Omental fat pad (tissue), 4 donors: ENCODE results near the gene SEMA4B. TPM values are rescaled to one million over a fixed set of nuclear protein-coding genes. Genes with fewer than 3 reads are reported as not detected.

Source experiments
- ATAC-seq: fragments of 150-250 bp; one replicate; pipeline ENCODE4 v1.9.1; 2016; ENCODE audit warnings: mild to moderate bottlenecking, moderate library complexity; ENCODE audit not compliant: low FRiP score
- DNase-seq: peaks from one replicate; pipeline ENCODE4 v3.0.0-alpha.2; 2019; ENCODE audit warnings: low spot score
- total RNA-seq, 4 donors: library from RNA; depleted of rRNA; stranded (reverse); fragments of >200 nt; gene quantifications; one replicate each; pipeline ENCODE4 v1.1.0, GENCODE V29; 2016
- TF ChIP-seq, protein P1 (sequence below), 3 donors: fragments of 450-650 bp; IDR thresholded peaks; one replicate each; pipeline ENCODE4 v1.5.1; 2016 to 2017; ENCODE audit warnings: antibody characterized with exemption in 3 of 3, mild to moderate bottlenecking in 3 of 3, moderate library complexity in 2 of 3

Gene SEMA4B
- total RNA-seq, 4 donors from 2014 or later = 9.3 to 24.4 (median 17.6) TPM

DNA sequence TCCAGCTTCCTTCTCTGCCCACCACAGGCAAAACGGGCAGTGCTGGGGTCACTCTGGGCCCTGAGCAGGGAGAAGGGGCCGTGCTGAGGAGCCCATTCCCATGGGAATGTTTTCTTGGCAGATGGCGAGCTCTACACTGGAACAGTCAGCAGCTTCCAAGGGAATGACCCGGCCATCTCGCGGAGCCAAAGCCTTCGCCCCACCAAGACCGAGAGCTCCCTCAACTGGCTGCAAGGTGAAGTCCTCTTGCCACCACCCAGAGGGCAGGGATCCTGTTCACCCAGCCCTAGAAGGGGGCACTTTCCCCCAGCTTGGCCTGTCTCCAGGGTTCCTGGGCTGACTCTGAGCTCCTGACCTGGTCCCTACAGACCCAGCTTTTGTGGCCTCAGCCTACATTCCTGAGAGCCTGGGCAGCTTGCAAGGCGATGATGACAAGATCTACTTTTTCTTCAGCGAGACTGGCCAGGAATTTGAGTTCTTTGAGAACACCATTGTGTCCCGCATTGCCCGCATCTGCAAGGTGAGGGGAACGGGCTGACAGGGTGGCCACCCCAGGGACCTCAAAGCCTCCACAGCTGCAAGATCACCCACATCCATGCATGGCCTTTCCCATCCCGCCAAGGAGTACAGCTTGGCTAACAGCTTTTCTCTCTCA, 20.2 kb downstream of the SEMA4B start:
- ATAC-seq (peak; percentile 85), DNase-seq (no peak)
- TF ChIP-seq, protein P1, sequence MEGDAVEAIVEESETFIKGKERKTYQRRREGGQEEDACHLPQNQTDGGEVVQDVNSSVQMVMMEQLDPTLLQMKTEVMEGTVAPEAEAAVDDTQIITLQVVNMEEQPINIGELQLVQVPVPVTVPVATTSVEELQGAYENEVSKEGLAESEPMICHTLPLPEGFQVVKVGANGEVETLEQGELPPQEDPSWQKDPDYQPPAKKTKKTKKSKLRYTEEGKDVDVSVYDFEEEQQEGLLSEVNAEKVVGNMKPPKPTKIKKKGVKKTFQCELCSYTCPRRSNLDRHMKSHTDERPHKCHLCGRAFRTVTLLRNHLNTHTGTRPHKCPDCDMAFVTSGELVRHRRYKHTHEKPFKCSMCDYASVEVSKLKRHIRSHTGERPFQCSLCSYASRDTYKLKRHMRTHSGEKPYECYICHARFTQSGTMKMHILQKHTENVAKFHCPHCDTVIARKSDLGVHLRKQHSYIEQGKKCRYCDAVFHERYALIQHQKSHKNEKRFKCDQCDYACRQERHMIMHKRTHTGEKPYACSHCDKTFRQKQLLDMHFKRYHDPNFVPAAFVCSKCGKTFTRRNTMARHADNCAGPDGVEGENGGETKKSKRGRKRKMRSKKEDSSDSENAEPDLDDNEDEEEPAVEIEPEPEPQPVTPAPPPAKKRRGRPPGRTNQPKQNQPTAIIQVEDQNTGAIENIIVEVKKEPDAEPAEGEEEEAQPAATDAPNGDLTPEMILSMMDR (IDR thresholded peaks at IDR 0.05) = no peak

DNA sequence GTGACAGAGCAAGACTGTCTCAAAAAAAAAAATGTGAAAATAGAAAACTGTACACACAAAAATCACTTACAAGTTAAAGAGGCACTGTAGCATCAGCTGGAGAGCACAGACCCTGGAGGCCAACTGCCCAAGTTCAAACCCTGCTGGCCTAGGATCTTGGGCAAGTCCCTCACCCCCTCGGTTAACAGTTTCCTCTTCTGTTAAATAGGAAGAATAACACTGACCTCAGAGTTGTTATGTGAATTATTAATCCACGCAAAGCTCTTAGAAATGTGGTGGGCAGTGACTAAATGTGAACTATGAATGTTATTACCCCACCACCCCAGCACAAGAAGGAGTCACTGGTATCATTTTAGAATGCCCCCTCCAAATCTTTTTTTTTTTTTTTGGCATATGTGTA, 21.4 kb downstream of the SEMA4B start:
- no peak for DNase-seq
- TF ChIP-seq, protein P1 (IDR thresholded peaks at IDR 0.05) = no peak
- ATAC-seq = no peak

DNA sequence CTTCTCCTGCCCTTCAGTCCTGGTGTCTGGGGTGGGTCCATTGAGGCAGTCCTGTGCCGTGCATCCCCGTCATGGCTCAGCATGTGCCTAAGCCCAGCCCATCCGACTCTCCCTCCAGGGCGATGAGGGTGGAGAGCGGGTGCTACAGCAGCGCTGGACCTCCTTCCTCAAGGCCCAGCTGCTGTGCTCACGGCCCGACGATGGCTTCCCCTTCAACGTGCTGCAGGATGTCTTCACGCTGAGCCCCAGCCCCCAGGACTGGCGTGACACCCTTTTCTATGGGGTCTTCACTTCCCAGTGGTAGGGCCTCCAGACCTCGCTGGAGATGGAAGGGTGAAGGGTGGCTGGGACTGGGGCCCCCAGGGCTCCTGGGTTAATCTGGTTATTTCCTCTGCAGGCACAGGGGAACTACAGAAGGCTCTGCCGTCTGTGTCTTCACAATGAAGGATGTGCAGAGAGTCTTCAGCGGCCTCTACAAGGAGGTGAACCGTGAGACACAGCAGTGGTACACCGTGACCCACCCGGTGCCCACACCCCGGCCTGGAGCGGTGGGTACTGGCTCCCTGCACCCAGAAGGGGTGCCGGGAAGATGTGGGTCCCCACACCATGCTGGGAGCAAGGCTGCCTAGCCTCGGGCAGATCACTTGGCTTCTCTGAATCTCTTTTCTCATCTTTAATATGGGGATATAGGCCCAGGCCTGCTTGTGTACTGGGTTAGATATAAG, 22.5 kb downstream of the SEMA4B start:
- DNase-seq (no peak), ATAC-seq (no peak)
- TF ChIP-seq, protein P1 (IDR thresholded peaks at IDR 0.05) = no peak

DNA sequence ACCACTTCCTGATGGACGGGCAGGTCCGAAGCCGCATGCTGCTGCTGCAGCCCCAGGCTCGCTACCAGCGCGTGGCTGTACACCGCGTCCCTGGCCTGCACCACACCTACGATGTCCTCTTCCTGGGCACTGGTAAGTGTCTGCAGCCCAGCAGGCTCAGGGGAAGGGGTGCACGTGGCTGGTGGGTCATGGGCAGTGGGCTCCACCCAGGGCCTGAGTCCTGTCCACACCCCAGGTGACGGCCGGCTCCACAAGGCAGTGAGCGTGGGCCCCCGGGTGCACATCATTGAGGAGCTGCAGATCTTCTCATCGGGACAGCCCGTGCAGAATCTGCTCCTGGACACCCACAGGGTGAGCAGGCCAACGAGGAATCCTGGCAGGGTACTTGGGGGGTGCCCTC, 23.9 kb downstream of the SEMA4B start:
- TF ChIP-seq, protein P1 (IDR thresholded peaks at IDR 0.05) = no peak
- ATAC-seq = no peak
- no peak for DNase-seq

DNA sequence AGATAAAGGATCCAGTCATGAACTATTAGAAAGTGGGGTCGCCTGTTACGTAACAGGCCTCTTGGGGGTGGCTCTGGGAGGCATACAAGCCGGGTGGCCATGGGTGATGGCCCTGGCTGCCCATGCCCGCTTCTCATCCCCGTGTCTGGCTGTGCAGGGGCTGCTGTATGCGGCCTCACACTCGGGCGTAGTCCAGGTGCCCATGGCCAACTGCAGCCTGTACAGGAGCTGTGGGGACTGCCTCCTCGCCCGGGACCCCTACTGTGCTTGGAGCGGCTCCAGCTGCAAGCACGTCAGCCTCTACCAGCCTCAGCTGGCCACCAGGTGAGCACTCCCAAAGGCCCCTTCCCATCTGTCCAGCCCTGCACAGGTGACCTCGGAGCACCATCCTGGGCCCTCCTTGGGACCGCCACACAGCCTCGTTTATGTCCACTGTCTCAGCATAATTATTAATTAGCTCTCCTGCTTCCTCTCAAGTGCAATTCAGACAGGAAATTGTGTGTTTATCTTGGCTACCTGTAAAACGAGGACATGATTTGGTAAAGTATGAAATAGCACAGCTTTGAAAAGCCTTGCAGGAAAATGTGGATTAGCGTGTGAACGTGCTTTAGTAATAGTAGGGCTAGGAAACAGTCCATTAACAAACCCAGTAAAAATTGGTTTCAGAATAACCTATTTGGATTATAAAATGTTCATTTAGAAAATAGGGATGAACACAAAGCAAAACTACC, 24.5 kb downstream of the SEMA4B start:
- TF ChIP-seq, protein P1 (IDR thresholded peaks at IDR 0.05) = no peak
- ATAC-seq = no peak
- DNase-seq = no peak

DNA sequence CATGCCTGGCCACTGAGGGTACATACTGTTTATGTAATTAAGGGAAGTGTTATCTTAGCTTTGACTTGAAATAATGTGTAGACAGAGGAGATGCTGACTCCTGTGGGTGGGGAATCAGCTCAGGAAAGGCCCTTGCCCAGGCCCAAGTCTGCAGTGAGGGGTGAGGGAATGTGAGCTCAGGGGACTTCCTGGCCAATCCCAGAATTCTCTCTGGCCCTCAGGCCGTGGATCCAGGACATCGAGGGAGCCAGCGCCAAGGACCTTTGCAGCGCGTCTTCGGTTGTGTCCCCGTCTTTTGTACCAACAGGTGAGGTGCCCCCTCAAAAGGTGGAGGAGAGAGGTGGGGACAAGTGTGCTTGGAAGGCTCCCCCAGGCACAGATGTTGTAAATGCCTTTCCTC, 26.2 kb downstream of the SEMA4B start:
- no peak for ATAC-seq
- TF ChIP-seq, protein P1 (IDR thresholded peaks at IDR 0.05) = no peak
- no peak for DNase-seq
